Right lobe of liver (tissue), 5 donors: ENCODE measurements around the gene PDK3. TPM values are rescaled to one million over a fixed set of nuclear protein-coding genes. Genes with fewer than 3 reads are reported as not detected.

Experiments used
- small RNA-seq, 2 experiments: library from RNA; depleted of rRNA; stranded (forward); fragments of <200 nt; gene quantifications; one replicate each; pipeline ENCODE3, GENCODE V24; 2016
- total RNA-seq, 6 experiments: library from RNA; depleted of rRNA in 2 of 6; stranded (reverse); fragments of >200 nt in 2 of 6; fragmentation: NEBNext Ultra II Directional in 3 of 6; extraction: Animal tissue kit (Norgen Biotek cat#: 25700) in 3 of 6; gene quantifications; one replicate each; pipeline versions ENCODE4 v1.1.0 to v1.2.4, GENCODE V29; 2016 to 2023
- donor health status: DM: no; HTN: no; CAD: no.
- donor health status: DM: no; HTN: no; CAD: no.
- donor health status: DM: no; HTN: yes; CAD: no.
- donor health status: DM: no; HTN: yes; CAD: no.

The PDK3 gene
- total RNA-seq, 6 experiments from 2014 or later: 8.6 to 17.5 (median 11.3) TPM

Small RNAs within 50 kb of the gene (small RNA-seq; reads per million reads assigned to genes)
- gene SNRPEP9: 0 reads per million in 2 experiments

Other genes starting within 250 kb of the PDK3 start
- gene SUPT20HL2, start 151.2 kb upstream of the PDK3 start, total RNA-seq: not detected
- gene SUPT20HL1, start 104.6 kb upstream of the PDK3 start, total RNA-seq: not detected
- under 1 TPM in 4 of 6 experiments, not detected in 2; 0.04 to 0.20 (median 0.08) TPM for gene PCYT1B, start 182.1 kb downstream of the PDK3 start, total RNA-seq
- gene POLA1, start 228.6 kb downstream of the PDK3 start, total RNA-seq: 1 to 10 TPM; 2.0 to 4.5 (median 2.8) TPM